H9 (cell line): ENCODE data around the gene GPC6. TPM values are rescaled to one million over a fixed set of nuclear protein-coding genes. Genes with fewer than 3 reads are reported as not detected.
A peak's percentile ranks its signal among the peaks of the same experiment; 100 is the strongest.

ENCODE experiments used
- DNase-seq: peaks from one replicate; pipeline ENCODE4 v3.0.0-alpha.2; 2017
- H2AFZ ChIP-seq: one replicate; pipeline ENCODE4 v1.6.1; 2013; ENCODE audit warnings: mild to moderate bottlenecking, low read length, control low read depth, moderate library complexity
- H2AK5ac ChIP-seq: 2 replicates; pipeline ENCODE4 v1.6.1; 2013; ENCODE audit warnings: low read length, control low read depth, mixed read lengths; ENCODE audit not compliant: insufficient read length
- H2BK120ac ChIP-seq: one replicate; pipeline ENCODE4 v1.6.1; 2013; ENCODE audit warnings: low read depth, mild to moderate bottlenecking, low read length, control low read depth, inconsistent platforms; ENCODE audit not compliant: poor library complexity, severe bottlenecking
- H2BK12ac ChIP-seq: 2 replicates; pipeline ENCODE4 v1.6.1; 2013; ENCODE audit warnings: low read length, control low read depth, mixed read lengths, low read depth; ENCODE audit not compliant: insufficient read length
- H2BK15ac ChIP-seq: 2 replicates; pipeline ENCODE4 v1.6.1; 2013; ENCODE audit warnings: low read depth, low read length, control low read depth
- H2BK20ac ChIP-seq: one replicate; pipeline ENCODE4 v1.6.1; 2013; ENCODE audit warnings: low read depth, mild to moderate bottlenecking, low read length, control low read depth, inconsistent platforms; ENCODE audit not compliant: poor library complexity, severe bottlenecking
- H2BK5ac ChIP-seq: 2 replicates; pipeline ENCODE4 v1.6.1; 2013; ENCODE audit warnings: low read length, control low read depth, mixed read lengths; ENCODE audit not compliant: insufficient read length
- H3K14ac ChIP-seq: 2 replicates; pipeline ENCODE4 v1.6.1; 2013; ENCODE audit warnings: low read length, control low read depth; ENCODE audit not compliant: insufficient read depth
- H3K18ac ChIP-seq: 2 replicates; pipeline ENCODE4 v1.6.1; 2013; ENCODE audit warnings: low read depth, mild to moderate bottlenecking, mixed read lengths, low read length, control low read depth; ENCODE audit not compliant: insufficient read length
- H3K23ac ChIP-seq: 2 replicates; pipeline ENCODE4 v1.6.1; 2013; ENCODE audit warnings: low read length, control low read depth, mixed read lengths, low read depth; ENCODE audit not compliant: insufficient read length
- H3K23me2 ChIP-seq: 2 replicates; pipeline ENCODE4 v1.6.1; 2013; ENCODE audit warnings: low read depth, mild to moderate bottlenecking, mixed read lengths, low read length, control low read depth; ENCODE audit not compliant: insufficient read length, poor library complexity, severe bottlenecking
- H3K27ac ChIP-seq: 2 replicates; pipeline ENCODE4 v1.5.1; 2013; ENCODE audit warnings: low read length, control low read depth, mixed read lengths, low read depth; ENCODE audit not compliant: insufficient read length
- H3K27me3 ChIP-seq: 2 replicates; pipeline ENCODE4 v1.6.1; 2013; ENCODE audit warnings: low read length, control low read depth, inconsistent platforms; ENCODE audit not compliant: insufficient read depth
- H3K4ac ChIP-seq: 2 replicates; pipeline ENCODE4 v1.6.1; 2013; ENCODE audit warnings: low read depth, mild to moderate bottlenecking, control low read depth, inconsistent platforms, low read length, moderate library complexity
- H3K4me1 ChIP-seq: 2 replicates; pipeline ENCODE4 v1.6.1; 2013; ENCODE audit warnings: low read length, control low read depth, inconsistent platforms; ENCODE audit not compliant: insufficient read depth
- H3K4me2 ChIP-seq: 2 replicates; pipeline ENCODE4 v1.6.1; 2013; ENCODE audit warnings: low read length, control low read depth, mixed read lengths; ENCODE audit not compliant: insufficient read length, insufficient read depth
- H3K56ac ChIP-seq: 2 replicates; pipeline ENCODE4 v1.6.1; 2013; ENCODE audit warnings: low read depth, mild to moderate bottlenecking, mixed read lengths, low read length, control low read depth; ENCODE audit not compliant: insufficient read length
- H3K79me1 ChIP-seq: 2 replicates; pipeline ENCODE4 v1.6.1; 2013; ENCODE audit warnings: low read depth, mild to moderate bottlenecking, moderate library complexity, low read length, control low read depth, inconsistent platforms; ENCODE audit not compliant: insufficient read depth, poor library complexity, severe bottlenecking
- H3K79me2 ChIP-seq: 2 replicates; pipeline ENCODE4 v1.6.1; 2013; ENCODE audit warnings: low read length, control low read depth, inconsistent platforms; ENCODE audit not compliant: insufficient read depth
- H3K9ac ChIP-seq: 2 replicates; pipeline ENCODE4 v1.6.1; 2013; ENCODE audit warnings: low read length, control low read depth, mixed read lengths; ENCODE audit not compliant: insufficient read length; ENCODE audit errors: extremely low read depth
- H3K9me3 ChIP-seq: one replicate; pipeline ENCODE4 v1.6.1; 2013; ENCODE audit warnings: low read depth, low read length, inconsistent platforms; ENCODE audit not compliant: control insufficient read depth
- H3T11ph ChIP-seq: one replicate; pipeline ENCODE4 v1.6.1; 2013; ENCODE audit warnings: mild to moderate bottlenecking, low read length, control low read depth, inconsistent platforms
- H4K20me1 ChIP-seq: one replicate; pipeline ENCODE4 v1.6.1; 2013; ENCODE audit not compliant: control insufficient read depth, insufficient read length, insufficient read depth
- H4K5ac ChIP-seq: 2 replicates; pipeline ENCODE4 v1.6.1; 2013; ENCODE audit warnings: low read depth, mild to moderate bottlenecking, mixed read lengths, low read length, control low read depth; ENCODE audit not compliant: insufficient read length
- H4K8ac ChIP-seq: replicated peaks from 2 replicates; pipeline ENCODE4 v1.6.1; 2013; ENCODE audit warnings: low read length, control low read depth, mixed read lengths, low read depth; ENCODE audit not compliant: insufficient read length
- H4K91ac ChIP-seq: 2 replicates; pipeline ENCODE4 v1.6.1; 2013; ENCODE audit warnings: low read depth, mild to moderate bottlenecking, moderate library complexity, mixed read lengths, low read length, control low read depth; ENCODE audit not compliant: insufficient read length
- H3K27ac Mint-ChIP-seq, 3 experiments: 2 replicates in 2 of 3; 3 replicates in 1 of 3; pipeline ENCODE4 v1.8.0; 2020 to 2021; ENCODE audit warnings: mixed read lengths in 3 of 3, mild to moderate bottlenecking in 1 of 3, moderate library complexity in 1 of 3
- H3K27me3 Mint-ChIP-seq: 2 replicates; pipeline ENCODE4 v1.8.0; 2021; ENCODE audit warnings: low read depth, mild to moderate bottlenecking, moderate library complexity, mixed read lengths
- H3K36me3 Mint-ChIP-seq, 3 experiments: 2 replicates in 2 of 3; 3 replicates in 1 of 3; pipeline ENCODE4 v1.8.0; 2020 to 2021; ENCODE audit warnings: low read depth in 3 of 3, mixed read lengths in 3 of 3; ENCODE audit not compliant: insufficient read depth in 1 of 3
- H3K4me1 Mint-ChIP-seq, 2 experiments: 2 replicates each; pipeline ENCODE4 v1.8.0; 2020; ENCODE audit warnings: mixed read lengths in 2 of 2
- H3K4me3 Mint-ChIP-seq, 2 experiments: 2 replicates in 1 of 2; 3 replicates in 1 of 2; pipeline ENCODE4 v1.8.0; 2020 to 2021; ENCODE audit warnings: mild to moderate bottlenecking in 2 of 2, mixed read lengths in 2 of 2, moderate library complexity in 1 of 2
- H3K9me3 Mint-ChIP-seq, 2 experiments: 2 replicates in 1 of 2; 3 replicates in 1 of 2; pipeline ENCODE4 v1.8.0; 2020; ENCODE audit warnings: mild to moderate bottlenecking in 2 of 2, mixed read lengths in 2 of 2, moderate library complexity in 1 of 2
- CTCF ChIP-seq: fragments of 200-600 bp; sonication (generic); conservative IDR thresholded peaks from 3 replicates; pipeline ENCODE4 v1.8.0; 2021; ENCODE audit warnings: antibody characterized with exemption, mild to moderate bottlenecking
- WGBS: extraction: QIAGEN DNeasy Blood & Tissue Kit; methylation state at CpG from one replicate; pipeline ENCODE4 v1.1.7; 2013; ENCODE audit warnings: missing lambda C conversion rate, low lambda C conversion rate, mixed read lengths; ENCODE audit not compliant: insufficient read length; ENCODE audit errors: extremely low coverage; 5-methylcytosine and 5-hydroxymethylcytosine counted together
- total RNA-seq: library from RNA; stranded (reverse); gene quantifications from 2 replicates; pipeline ENCODE4 v1.2.1, GENCODE V29; 2021

Gene GPC6
- total RNA-seq, 1 experiment from 2014 or later: 15.6 TPM

GRCh38 chr13:93222976-93223375 lies 3.6 kb upstream of the GPC6 start:
- Histone ChIP-seq H3K4ac (no peak overlapping the region), H3K9ac (no peak overlapping the region), H4K91ac (no peak overlapping the region), H2BK5ac (no peak overlapping the region), H4K5ac (no peak overlapping the region), H4K20me1 (no peaks in the 10 kb centered on the region), H3K4me1 (peaks cover 3% of the 10 kb centered on the region; the same call in 1 of the 2 replicates), H3K79me2 (no peaks in the 10 kb centered on the region), H3K79me1 (no peaks in the 10 kb centered on the region), H4K8ac (no peak overlapping the region), H2BK15ac (no peak overlapping the region), H3K27me3 (no peaks in the 10 kb centered on the region), H3K14ac (no peak overlapping the region), H3K27ac (no peak overlapping the region), H3T11ph (no peak overlapping the region), H3K23ac (no peak overlapping the region), H2AFZ (no peak overlapping the region), H2AK5ac (no peak overlapping the region), H3K56ac (no peak overlapping the region), H2BK120ac (no peak overlapping the region), H3K4me2 (no peak overlapping the region), H3K23me2 (peaks cover 15% of the 10 kb centered on the region), H2BK20ac (no peak overlapping the region), H2BK12ac (no peak overlapping the region), H3K18ac (no peak overlapping the region), H3K9me3 (no peaks in the 10 kb centered on the region)
- no CpG with 5 or more reads among the region's 4 CpGs for WGBS
- Mint-ChIP-seq H3K36me3 (peaks cover 0 to 6% (median 0%) of the 10 kb centered on the region in 3 experiments; a peak in 3 of 7 replicates), H3K4me1 (peaks cover 56 to 57% of the 10 kb centered on the region in 2 experiments), H3K27ac (peak overlapping the region in 1 of 3 experiments; percentile 20; a peak in 2 of 7 replicates), H3K9me3 (peaks cover 0 to 2% of the 10 kb centered on the region in 2 experiments; a peak in 1 of 5 replicates), H3K27me3 (peaks cover 1% of the 10 kb centered on the region), H3K4me3 (no peak overlapping the region)
- no peak for TF ChIP-seq CTCF
- DNase-seq: no peak
